HEK293T (cell line): Measurements from ENCODE around the gene PRKCE.

Experiments used
- BHLHE40 ChIP-seq: fragments of 450-650 bp; IDR thresholded peaks from 2 replicates; pipeline ENCODE4 v1.6.1; 2016; ENCODE audit warnings: mild to moderate bottlenecking, moderate library complexity, borderline replicate concordance
- FOXK2 ChIP-seq: fragments of 450-650 bp; IDR thresholded peaks from 2 replicates; pipeline ENCODE4 v1.6.1; 2016; ENCODE audit warnings: mild to moderate bottlenecking
- LEF1 ChIP-seq: fragments of 450-650 bp; IDR thresholded peaks from 2 replicates; pipeline ENCODE4 v1.6.1; 2017; ENCODE audit warnings: mild to moderate bottlenecking, borderline replicate concordance
- NFRKB ChIP-seq: fragments of 450-650 bp; IDR thresholded peaks from 2 replicates; pipeline ENCODE4 v1.6.1; 2016; ENCODE audit warnings: mild to moderate bottlenecking, moderate library complexity
- SP1 ChIP-seq: fragments of 450-650 bp; IDR thresholded peaks from 2 replicates; pipeline ENCODE4 v1.6.1; 2017
- ZNF384 ChIP-seq: fragments of 450-650 bp; IDR thresholded peaks from 2 replicates; pipeline ENCODE4 v1.6.1; 2016

DNA sequence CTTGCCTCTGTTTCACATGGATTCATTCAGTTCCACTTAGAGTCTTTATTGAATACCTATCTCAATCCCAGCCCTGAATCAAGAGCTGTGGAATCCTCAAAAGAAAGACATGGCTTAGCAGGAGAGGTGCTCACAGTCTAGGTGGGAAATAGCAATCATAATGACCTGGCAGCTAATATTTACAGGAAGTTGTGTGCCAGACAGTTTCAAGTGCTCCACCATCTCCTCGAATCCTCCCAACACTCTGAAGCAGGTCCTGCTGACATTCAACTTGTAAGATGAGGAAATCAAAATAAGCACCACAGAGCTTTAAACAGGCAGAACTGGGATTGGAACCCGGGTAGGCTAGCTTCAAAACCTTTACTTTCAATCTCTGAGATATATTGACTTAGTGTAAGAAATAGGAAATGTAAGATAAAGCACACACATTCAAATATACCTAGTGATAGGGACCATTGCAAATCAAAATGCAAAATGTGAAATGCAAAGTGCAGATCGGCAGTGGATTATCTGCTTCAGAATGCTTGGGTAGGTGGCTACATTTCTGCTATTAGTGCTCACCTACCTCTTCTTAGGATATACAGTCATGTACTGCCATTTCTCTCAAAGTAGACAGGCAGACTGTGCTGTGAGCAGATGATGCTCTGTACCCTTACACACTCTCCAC, 182.0 kb downstream of the PRKCE start:
- TF ChIP-seq FOXK2, result no peak
- no peak for TF ChIP-seq BHLHE40
- TF ChIP-seq SP1, result no peak
- TF ChIP-seq LEF1, result no peak
- no peak for TF ChIP-seq ZNF384
- TF ChIP-seq NFRKB, result no peak
